Loucy (cell line): ENCODE data around the gene OR12D3.
"Not testable (repeated sequence)": the region's sequence is repeated elsewhere in the genome, so short reads cannot be mapped to it uniquely, and the experiment has no call there.

Experiments used
- H2AFZ ChIP-seq: fragments of 200-600 bp; sonication (generic); 2 replicates; pipeline ENCODE4 v1.6.0; 2016; ENCODE audit warnings: antibody characterized with exemption, mild to moderate bottlenecking, low read length, moderate library complexity
- H3F3A ChIP-seq: fragments of 200-600 bp; 2 replicates; pipeline ENCODE4 v1.6.0; 2016; ENCODE audit warnings: antibody characterized with exemption, low read depth, mild to moderate bottlenecking
- H3K27me3 ChIP-seq: fragments of 200-600 bp; sonication (generic); 2 replicates; pipeline ENCODE4 v1.6.1; 2014; ENCODE audit warnings: low read length, mild to moderate bottlenecking; ENCODE audit not compliant: insufficient read depth, poor library complexity, severe bottlenecking
- H3K36me3 ChIP-seq: fragments of 200-600 bp; sonication (generic); 2 replicates; pipeline ENCODE4 v1.6.1; 2016; ENCODE audit warnings: low read length; ENCODE audit not compliant: insufficient read depth
- H3K4me1 ChIP-seq: fragments of 200-600 bp; sonication (generic); 2 replicates; pipeline ENCODE4 v1.5.1; 2014; ENCODE audit warnings: low read length, mild to moderate bottlenecking; ENCODE audit not compliant: insufficient read depth, poor library complexity, severe bottlenecking
- H3K4me2 ChIP-seq: fragments of 200-600 bp; sonication (generic); 2 replicates; pipeline ENCODE4 v1.6.0; 2014; ENCODE audit warnings: antibody characterized with exemption, low read length, low read depth, mild to moderate bottlenecking; ENCODE audit not compliant: poor library complexity, severe bottlenecking
- H3K4me3 ChIP-seq: fragments of 200-600 bp; sonication (generic); 2 replicates; pipeline ENCODE4 v1.5.1; 2014; ENCODE audit warnings: low read length, mild to moderate bottlenecking, mixed read lengths; ENCODE audit not compliant: poor library complexity, severe bottlenecking
- H3K79me2 ChIP-seq: fragments of 200-600 bp; sonication (generic); 2 replicates; pipeline ENCODE4 v1.6.1; 2014; ENCODE audit warnings: low read length; ENCODE audit not compliant: insufficient read depth
- H3K9ac ChIP-seq: fragments of 200-600 bp; sonication (generic); 2 replicates; pipeline ENCODE4 v1.6.0; 2014; ENCODE audit warnings: mild to moderate bottlenecking, low read depth, low read length, moderate library complexity; ENCODE audit not compliant: poor library complexity, severe bottlenecking
- H3K9me2 ChIP-seq: fragments of 200-600 bp; sonication (generic); replicated peaks from 2 replicates; pipeline ENCODE4 v1.6.1; 2016; ENCODE audit warnings: low read depth, low read length, mixed read lengths
- H3K9me3 ChIP-seq: fragments of 200-600 bp; sonication (generic); 2 replicates; pipeline ENCODE4 v1.6.1; 2014; ENCODE audit warnings: mild to moderate bottlenecking, antibody characterized with exemption, low read length, low read depth; ENCODE audit not compliant: insufficient read depth
- H4K20me1 ChIP-seq: fragments of 200-600 bp; sonication (generic); 2 replicates; pipeline ENCODE4 v1.6.0; 2014; ENCODE audit warnings: antibody characterized with exemption, low read length, mild to moderate bottlenecking; ENCODE audit not compliant: insufficient read depth, poor library complexity, severe bottlenecking
- CTCF ChIP-seq: fragments of 200-600 bp; sonication (generic); conservative IDR thresholded peaks from 2 replicates; pipeline ENCODE4 v1.5.1; 2014; ENCODE audit warnings: mild to moderate bottlenecking, antibody characterized with exemption, low read length
- EZH2phosphoT487 ChIP-seq: fragments of 200-600 bp; IDR thresholded peaks from 2 replicates; pipeline ENCODE4 v1.6.1; 2018; ENCODE audit warnings: antibody characterized with exemption, mild to moderate bottlenecking, moderate library complexity, borderline replicate concordance

The OR12D3 gene

DNA sequence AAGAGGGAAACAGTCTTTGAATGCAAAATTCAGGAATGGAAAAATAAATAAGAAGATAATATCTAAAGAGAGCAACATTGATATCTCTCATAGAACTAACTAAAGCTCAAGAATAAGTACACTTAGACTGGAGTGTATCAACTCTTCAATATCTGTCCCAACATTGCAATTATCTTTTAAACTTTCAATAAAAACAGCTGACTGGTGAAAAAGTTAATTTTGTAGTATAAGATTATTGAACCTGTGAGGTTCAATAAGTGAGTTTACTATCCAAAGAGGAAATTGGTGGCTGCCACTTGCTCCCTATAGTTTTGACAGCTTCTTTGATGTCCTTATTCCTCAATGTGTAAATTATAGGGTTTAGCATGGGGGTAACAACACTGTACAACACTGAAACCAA, 20.1 kb downstream of the OR12D3 start:
- H3K4me3 ChIP-seq, result no peak overlapping the region
- H3K9me3 ChIP-seq, result no peaks in the 10 kb centered on the region
- no peaks in the 10 kb centered on the region for H3K36me3 ChIP-seq
- H3K4me1 ChIP-seq, result no peaks in the 10 kb centered on the region
- no peak overlapping the region for H3K4me2 ChIP-seq
- H3F3A ChIP-seq, result no peaks in the 10 kb centered on the region
- H3K9me2 ChIP-seq, result no peaks in the 10 kb centered on the region
- no peak overlapping the region for H3K9ac ChIP-seq
- no peaks in the 10 kb centered on the region for H3K79me2 ChIP-seq
- H4K20me1 ChIP-seq, result no peaks in the 10 kb centered on the region
- H2AFZ ChIP-seq, result no peak overlapping the region
- TF ChIP-seq CTCF (no peak), EZH2phosphoT487 (no peak)
- no peaks in the 10 kb centered on the region for H3K27me3 ChIP-seq

DNA sequence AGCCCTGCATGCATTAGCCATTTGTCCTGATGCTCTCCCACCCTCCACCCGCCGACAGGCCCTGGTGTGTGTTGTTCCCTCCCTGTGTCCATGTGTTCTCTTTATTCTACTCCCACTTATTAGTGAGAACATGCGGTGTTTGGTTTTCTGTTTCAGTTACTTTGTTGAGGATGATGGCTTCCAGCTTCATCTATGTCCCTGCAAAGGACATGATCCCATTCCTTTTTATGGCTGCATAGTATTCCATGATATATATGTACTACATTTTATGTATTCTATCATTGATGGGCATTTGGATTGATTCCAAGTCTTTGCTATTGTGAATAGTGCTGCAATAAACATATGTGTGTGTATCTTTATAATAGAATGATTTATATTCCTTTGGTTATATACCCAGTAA, 25.7 kb downstream of the OR12D3 start:
- not testable (repeated sequence) for H3K9me3 ChIP-seq, H3K4me1 ChIP-seq, H3K9ac ChIP-seq, H3K4me3 ChIP-seq, H3K27me3 ChIP-seq, H3F3A ChIP-seq, H2AFZ ChIP-seq, H3K4me2 ChIP-seq, H3K79me2 ChIP-seq, H3K9me2 ChIP-seq, H4K20me1 ChIP-seq, H3K36me3 ChIP-seq

DNA sequence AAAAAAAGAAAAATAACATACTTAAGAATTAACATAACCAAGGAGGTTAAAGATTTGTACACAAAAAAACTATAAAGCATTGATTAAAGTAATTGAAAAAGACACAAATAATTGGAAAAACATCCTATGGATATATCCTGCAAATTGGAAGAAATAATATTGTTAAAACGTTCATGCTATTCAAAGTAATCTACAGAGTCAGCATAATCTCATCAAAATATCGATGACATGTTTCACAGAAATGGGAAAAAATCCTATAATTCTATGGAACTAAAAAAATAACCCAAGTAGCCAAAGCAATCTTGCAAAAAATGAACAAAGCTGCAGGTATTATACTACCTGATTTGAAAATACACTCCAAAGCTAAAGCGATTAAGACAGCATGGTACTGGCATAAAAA, 29.7 kb downstream of the OR12D3 start:
- Histone ChIP-seq H4K20me1 (no peaks in the 10 kb centered on the region), H3K4me2 (no peak overlapping the region), H3K9me3 (no peaks in the 10 kb centered on the region), H3K9me2 (no peaks in the 10 kb centered on the region), H3K36me3 (no peaks in the 10 kb centered on the region), H3K79me2 (no peaks in the 10 kb centered on the region), H3K27me3 (no peaks in the 10 kb centered on the region), H2AFZ (no peak overlapping the region), H3K4me3 (no peak overlapping the region), H3F3A (no peaks in the 10 kb centered on the region), H3K9ac (no peak overlapping the region), H3K4me1 (no peaks in the 10 kb centered on the region)
- TF ChIP-seq CTCF (no peak), EZH2phosphoT487 (no peak)

- Histone ChIP-seq H3K27me3 (no peaks in the 10 kb centered on the region), H3K36me3 (no peaks in the 10 kb centered on the region), H3K9me3 (no peaks in the 10 kb centered on the region), H3K4me3 (no peak overlapping the region), H3F3A (no peaks in the 10 kb centered on the region), H3K79me2 (no peaks in the 10 kb centered on the region), H4K20me1 (no peaks in the 10 kb centered on the region), H3K4me2 (no peak overlapping the region), H3K9ac (no peak overlapping the region), H3K9me2 (no peaks in the 10 kb centered on the region), H2AFZ (no peak overlapping the region), H3K4me1 (no peaks in the 10 kb centered on the region)
- no peak for TF ChIP-seq CTCF
- no peak for TF ChIP-seq EZH2phosphoT487
Observed at GRCh38 chr6:29336269-29336668, 38.8 kb downstream of the OR12D3 start.
